Measurements from ENCODE around the gene KLHL2. TPM values are rescaled to one million over a fixed set of nuclear protein-coding genes. Genes with fewer than 3 reads are reported as not detected.

KLHL2 gene
- total RNA-seq, 2 experiments from 2014 or later = 27.9 to 33.8 TPM

GRCh38 chr4:165203541-165204461, 3.6 kb upstream of the KLHL2 start:
- ChIA-PET CTCF (ENCODE audit: unreplicated experiment) (no interaction called here), POLR2A (interaction anchor here (0.6 to 2.0 kb wide), 5 partner anchors 13 to 151 kb away, joined by 3 to 12 read pairs (median 3); no protein-coding TSS in a partner anchor)
- TF ChIP-seq EZH2phosphoT487 (IDR thresholded peaks at IDR 0.05; ENCODE audit: borderline replicate concordance, low read depth, low read length) = no peak
- TF ChIP-seq CTCF (conservative IDR thresholded peaks at IDR 0.05; ENCODE audit: low read length) = no peak
- peaks cover 10% of the 10 kb centered on the region; the same call in 1 of the 2 replicates for H3K79me2 ChIP-seq (ENCODE audit: insufficient read depth, low read depth, low read length)
- no peaks in the 10 kb centered on the region for H3K36me3 ChIP-seq (ENCODE audit: insufficient read depth, low read length)
- H4K20me1 ChIP-seq (ENCODE audit: insufficient read depth, low read length) = no peaks in the 10 kb centered on the region
- H3K4me3 ChIP-seq (ENCODE audit: low read depth, low read length, poor library complexity, severe bottlenecking) = no peak overlapping the region
- no peaks in the 10 kb centered on the region for H3K9me2 ChIP-seq (ENCODE audit: insufficient read depth, low read length)
- H3K4me2 ChIP-seq (ENCODE audit: low read length) = no peak overlapping the region
- peaks cover 15% of the 10 kb centered on the region for H3K4me1 ChIP-seq (ENCODE audit: insufficient read depth, low read length, poor library complexity, severe bottlenecking)
- H2AFZ ChIP-seq (ENCODE audit: low read length) = no peak overlapping the region
- DNase-seq (ENCODE audit: low spot score) = no peak
- BruUV-seq (replicated peaks) = no TSS peak
- H3K9me3 ChIP-seq (ENCODE audit: low read length) = no peaks in the 10 kb centered on the region
- intact Hi-C loops (cut with micrococcal nuclease; ENCODE audit: unreplicated experiment) = loop anchor here (10.0 kb wide), 1 partner anchor 249 kb away; no protein-coding TSS in a partner anchor
- H3K27ac ChIP-seq (ENCODE audit: low read depth, low read length, poor library complexity, severe bottlenecking) = no peak overlapping the region

GRCh38 chr4:165204462-165204830, 2.9 kb upstream of the KLHL2 start:
- TF ChIP-seq CTCF (conservative IDR thresholded peaks at IDR 0.05; ENCODE audit: low read length) (no peak), EZH2phosphoT487 (IDR thresholded peaks at IDR 0.05; ENCODE audit: borderline replicate concordance, low read depth, low read length) (no peak)
- H2AFZ ChIP-seq (ENCODE audit: low read length) = no peak overlapping the region
- H3K4me3 ChIP-seq (ENCODE audit: low read depth, low read length, poor library complexity, severe bottlenecking) = no peak overlapping the region
- intact Hi-C loops (cut with micrococcal nuclease; ENCODE audit: unreplicated experiment) = loop anchor here (10.0 kb wide), 1 partner anchor 250 kb away; no protein-coding TSS in a partner anchor
- no TSS peak for BruUV-seq (replicated peaks)
- POLR2A ChIA-PET = interaction anchor here (1.2 kb wide), 1 partner anchor 119 kb away, joined by 3 read pairs; no protein-coding TSS in a partner anchor
- peaks cover 17% of the 10 kb centered on the region; the same call in 1 of the 2 replicates for H3K79me2 ChIP-seq (ENCODE audit: insufficient read depth, low read depth, low read length)
- H3K27ac ChIP-seq (ENCODE audit: low read depth, low read length, poor library complexity, severe bottlenecking) = no peak overlapping the region
- no peaks in the 10 kb centered on the region for H3K36me3 ChIP-seq (ENCODE audit: insufficient read depth, low read length)
- H3K9me3 ChIP-seq (ENCODE audit: low read length) = no peaks in the 10 kb centered on the region
- H3K9me2 ChIP-seq (ENCODE audit: insufficient read depth, low read length) = no peaks in the 10 kb centered on the region
- H3K4me2 ChIP-seq (ENCODE audit: low read length) = no peak overlapping the region
- CTCF ChIA-PET (ENCODE audit: unreplicated experiment) = no interaction called here
- H3K4me1 ChIP-seq (ENCODE audit: insufficient read depth, low read length, poor library complexity, severe bottlenecking) = peaks cover 21% of the 10 kb centered on the region
- no peak for DNase-seq (ENCODE audit: low spot score)
- no peaks in the 10 kb centered on the region for H4K20me1 ChIP-seq (ENCODE audit: insufficient read depth, low read length)

All from OCI-LY7 (cell line).